ENCODE results near the gene OSER1.
A peak's percentile ranks its signal among the peaks of the same experiment; 100 is the strongest.

OSER1 gene

GRCh38 chr20:44166008-44166407, 44.6 kb downstream of the OSER1 start:
- Mint-ChIP-seq H3K9me3 (no peaks in the 10 kb centered on the region), H3K4me3 (no peak overlapping the region), H3K36me3 (ENCODE audit: low read depth) (no peaks in the 10 kb centered on the region), H3K4me1 (no peaks in the 10 kb centered on the region), H3K27ac (no peak overlapping the region), H3K27me3 (peaks cover 30% of the 10 kb centered on the region)
- DNase-seq (no peak), ATAC-seq (no peak)

DNA sequence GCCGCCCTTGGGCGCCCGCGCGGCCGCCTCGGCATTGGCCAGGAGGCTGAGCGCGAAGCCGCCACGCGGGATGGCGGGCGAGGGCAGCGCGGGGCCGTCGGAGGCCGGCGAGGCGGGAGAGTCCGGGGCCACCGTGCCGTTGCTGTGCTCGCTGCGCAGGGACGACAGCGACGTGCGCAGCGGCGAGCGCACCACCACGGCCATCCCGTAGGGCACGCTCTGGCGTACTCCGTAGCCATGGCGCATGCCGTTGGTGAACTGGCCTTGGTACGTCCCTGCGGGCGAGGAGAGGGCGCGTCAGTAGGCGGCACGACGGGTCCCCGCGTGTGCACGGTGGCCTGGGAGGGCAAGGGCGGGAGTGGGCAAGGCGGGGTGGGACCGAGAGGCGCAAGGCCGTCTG, 50.4 kb downstream of the OSER1 start:
- no peaks in the 10 kb centered on the region for H3K4me1 Mint-ChIP-seq
- H3K9me3 Mint-ChIP-seq = no peaks in the 10 kb centered on the region
- ATAC-seq = no peak
- no peak overlapping the region for H3K27ac Mint-ChIP-seq
- no peak for DNase-seq
- H3K4me3 Mint-ChIP-seq = no peak overlapping the region
- H3K36me3 Mint-ChIP-seq (ENCODE audit: low read depth) = no peaks in the 10 kb centered on the region
- H3K27me3 Mint-ChIP-seq = peaks cover 24% of the 10 kb centered on the region

GRCh38 chr20:44159711-44160110, 50.9 kb downstream of the OSER1 start:
- H3K9me3 Mint-ChIP-seq = no peaks in the 10 kb centered on the region
- ATAC-seq (no peak), DNase-seq (no peak)
- peaks cover 26% of the 10 kb centered on the region for H3K27me3 Mint-ChIP-seq
- no peak overlapping the region for H3K27ac Mint-ChIP-seq
- no peak overlapping the region for H3K4me3 Mint-ChIP-seq
- H3K36me3 Mint-ChIP-seq (ENCODE audit: low read depth) = no peaks in the 10 kb centered on the region
- no peaks in the 10 kb centered on the region for H3K4me1 Mint-ChIP-seq

DNA sequence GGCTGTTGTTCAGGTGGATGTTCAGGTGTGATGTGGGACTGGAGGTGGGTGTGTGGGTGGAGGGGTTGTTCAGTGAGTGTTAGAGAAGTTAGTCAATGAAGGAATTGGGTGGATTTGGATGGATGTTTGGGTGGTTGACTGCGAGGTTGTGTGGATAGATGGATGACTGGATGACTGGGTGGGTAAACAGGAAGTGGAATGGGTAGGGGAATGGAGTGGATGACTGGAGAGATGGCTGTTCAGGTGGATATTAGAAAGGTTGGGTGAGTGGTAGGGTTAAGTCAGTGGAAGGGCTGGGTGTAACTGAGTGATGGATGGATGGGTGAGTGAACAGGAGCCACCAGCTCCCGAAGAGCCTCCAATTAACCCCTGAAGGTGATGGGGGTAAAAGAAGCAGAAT, 51.4 kb downstream of the OSER1 start:
- Mint-ChIP-seq H3K36me3 (ENCODE audit: low read depth) (no peaks in the 10 kb centered on the region), H3K9me3 (no peaks in the 10 kb centered on the region), H3K27ac (no peak overlapping the region), H3K27me3 (peaks cover 23% of the 10 kb centered on the region), H3K4me3 (no peak overlapping the region), H3K4me1 (no peaks in the 10 kb centered on the region)
- DNase-seq (no peak), ATAC-seq (no peak)

GRCh38 chr20:44157061-44157460, 53.5 kb downstream of the OSER1 start:
- Mint-ChIP-seq H3K27me3 (peaks cover 12% of the 10 kb centered on the region), H3K9me3 (no peaks in the 10 kb centered on the region)

GRCh38 chr20:44154521-44155001, 56.0 kb downstream of the OSER1 start:
- ATAC-seq = no peak
- Mint-ChIP-seq H3K4me3 (no peak overlapping the region), H3K9me3 (no peaks in the 10 kb centered on the region), H3K27me3 (peaks cover 12% of the 10 kb centered on the region), H3K4me1 (no peaks in the 10 kb centered on the region), H3K36me3 (ENCODE audit: low read depth) (no peaks in the 10 kb centered on the region), H3K27ac (no peak overlapping the region)
- DNase-seq = no peak

More at GRCh38 chr20:44157061-44157460, 53.5 kb downstream of the OSER1 start:
- H3K4me1 Mint-ChIP-seq = no peaks in the 10 kb centered on the region
- no peak overlapping the region for H3K4me3 Mint-ChIP-seq
- H3K36me3 Mint-ChIP-seq (ENCODE audit: low read depth) = no peaks in the 10 kb centered on the region
- no peak overlapping the region for H3K27ac Mint-ChIP-seq
- no peak for ATAC-seq
- DNase-seq = no peak

DNA sequence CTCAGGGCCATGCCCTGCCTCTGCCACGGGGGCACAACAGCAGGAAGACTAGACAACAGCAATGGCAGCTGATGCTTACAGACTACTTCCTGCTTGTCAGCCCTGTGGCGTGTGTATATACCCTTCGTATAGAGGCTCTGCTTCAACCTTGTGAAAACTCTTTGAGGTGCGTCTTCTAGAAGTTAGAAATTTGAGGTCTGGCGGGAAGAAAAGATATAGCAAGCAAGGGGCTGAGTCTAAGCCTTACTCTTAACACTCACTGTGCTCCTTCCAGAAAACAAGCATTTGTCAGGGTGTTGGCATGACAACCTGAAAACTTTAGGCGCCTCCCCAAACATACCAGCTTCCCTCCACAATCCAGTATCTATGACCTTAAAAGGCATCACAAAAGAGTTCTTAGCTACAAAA, 56.9 kb downstream of the OSER1 start:
- peak; percentile 28 for ATAC-seq
- Mint-ChIP-seq H3K4me3 (no peak overlapping the region), H3K27me3 (peaks cover 6% of the 10 kb centered on the region), H3K36me3 (ENCODE audit: low read depth) (no peaks in the 10 kb centered on the region), H3K27ac (no peak overlapping the region), H3K9me3 (no peaks in the 10 kb centered on the region), H3K4me1 (no peaks in the 10 kb centered on the region)
- DNase-seq = no peak

DNA sequence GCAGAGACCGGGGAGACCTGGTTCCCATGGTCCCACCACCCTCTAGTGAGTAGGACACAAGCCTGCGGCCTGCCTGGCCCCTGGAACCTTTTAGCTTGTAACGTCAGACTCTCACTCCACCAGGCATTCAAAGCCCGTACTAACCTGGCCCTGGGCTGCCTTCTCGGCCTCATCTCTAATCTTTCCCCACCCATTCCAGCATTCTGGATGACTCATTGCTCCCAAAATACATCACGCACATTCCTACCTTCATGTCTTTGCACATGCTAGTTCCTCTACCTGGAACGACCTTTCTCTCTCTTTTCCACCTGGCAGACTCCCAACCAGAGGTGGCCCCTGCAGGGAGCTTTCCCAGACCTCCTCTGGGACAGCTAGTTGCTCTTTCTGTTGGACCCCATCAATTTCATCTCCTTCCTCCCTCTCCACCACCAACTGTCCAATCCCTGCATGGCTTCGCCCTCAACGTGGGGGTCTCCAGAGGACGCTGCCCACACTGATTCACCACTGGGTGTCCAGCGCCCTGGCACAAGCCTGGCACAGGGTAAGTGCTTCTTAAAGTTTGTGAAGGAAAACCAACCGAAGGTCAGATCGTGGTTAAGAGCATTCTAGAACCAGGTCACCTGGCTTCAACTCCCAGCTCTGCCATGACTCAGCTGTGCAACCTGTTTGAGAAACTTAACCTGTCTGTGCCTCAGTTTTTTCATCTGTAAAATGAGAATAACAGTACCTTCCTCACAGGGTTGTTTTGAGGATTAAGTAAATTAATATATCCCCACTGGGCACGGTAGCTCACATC, 58.8 kb downstream of the OSER1 start:
- DNase-seq = no peak
- Mint-ChIP-seq H3K36me3 (ENCODE audit: low read depth) (no peaks in the 10 kb centered on the region), H3K9me3 (no peaks in the 10 kb centered on the region), H3K4me3 (no peak overlapping the region), H3K27me3 (peaks cover 4% of the 10 kb centered on the region), H3K27ac (no peak overlapping the region), H3K4me1 (no peaks in the 10 kb centered on the region)
- ATAC-seq = no peak

- no peak for ATAC-seq
- no peak for DNase-seq
- H3K9me3 Mint-ChIP-seq = no peaks in the 10 kb centered on the region
- H3K4me1 Mint-ChIP-seq = no peaks in the 10 kb centered on the region
- H3K27ac Mint-ChIP-seq = no peak overlapping the region
- no peaks in the 10 kb centered on the region for H3K36me3 Mint-ChIP-seq (ENCODE audit: low read depth)
- H3K4me3 Mint-ChIP-seq = no peak overlapping the region
- H3K27me3 Mint-ChIP-seq = peaks cover 4% of the 10 kb centered on the region
Observed at GRCh38 chr20:44146272-44146671, 64.3 kb downstream of the OSER1 start.
